Trophoblast cell (in vitro differentiated cells and primary cell): ENCODE results near the gene KBTBD12.

Experiments
- DNase-seq, 2 donors: peaks; one replicate each; pipeline ENCODE4 v3.0.0-alpha.2; 2016
- H2AFZ ChIP-seq: 2 replicates; pipeline ENCODE4 v1.6.1; 2013; ENCODE audit warnings: low read length, moderate library complexity, mild to moderate bottlenecking; ENCODE audit not compliant: insufficient read depth, poor library complexity
- H2AK5ac ChIP-seq: 2 replicates; pipeline ENCODE4 v1.6.1; 2013; ENCODE audit warnings: mild to moderate bottlenecking, low read length
- H2BK120ac ChIP-seq: 2 replicates; pipeline ENCODE4 v1.6.1; 2013; ENCODE audit warnings: low read length, mild to moderate bottlenecking, moderate library complexity; ENCODE audit not compliant: insufficient read depth, poor library complexity
- H2BK12ac ChIP-seq: 2 replicates; pipeline ENCODE4 v1.6.1; 2013; ENCODE audit warnings: mild to moderate bottlenecking, low read length, moderate library complexity
- H2BK5ac ChIP-seq: 2 replicates; pipeline ENCODE4 v1.6.1; 2013; ENCODE audit warnings: low read length, low read depth, moderate library complexity, mild to moderate bottlenecking; ENCODE audit not compliant: poor library complexity
- H3K14ac ChIP-seq: 2 replicates; pipeline ENCODE4 v1.6.1; 2013; ENCODE audit warnings: mild to moderate bottlenecking, low read length
- H3K18ac ChIP-seq: 2 replicates; pipeline ENCODE4 v1.6.1; 2013; ENCODE audit warnings: mild to moderate bottlenecking, low read length
- H3K23ac ChIP-seq: 2 replicates; pipeline ENCODE4 v1.6.1; 2013; ENCODE audit warnings: low read length
- H3K27ac ChIP-seq: 2 replicates; pipeline ENCODE4 v1.5.1; 2013; ENCODE audit warnings: low read depth, mild to moderate bottlenecking, inconsistent platforms, low read length, moderate library complexity
- H3K27me3 ChIP-seq: 2 replicates; pipeline ENCODE4 v1.6.1; 2013; ENCODE audit warnings: inconsistent platforms, mild to moderate bottlenecking, low read length, moderate library complexity; ENCODE audit not compliant: insufficient read depth
- H3K36me3 ChIP-seq, 2 experiments: 1 replicate in 1 of 2; 2 replicates in 1 of 2; pipeline ENCODE4 v1.6.1; 2013; ENCODE audit warnings: low read length in 2 of 2, mild to moderate bottlenecking in 2 of 2, moderate library complexity in 1 of 2; ENCODE audit not compliant: insufficient read depth in 2 of 2, control insufficient read depth in 1 of 2
- H3K4ac ChIP-seq: 2 replicates; pipeline ENCODE4 v1.6.1; 2013; ENCODE audit warnings: low read depth, mild to moderate bottlenecking, low read length, moderate library complexity
- H3K4me1 ChIP-seq, 2 experiments: 1 replicate in 1 of 2; 2 replicates in 1 of 2; pipeline ENCODE4 v1.6.1; 2013; ENCODE audit warnings: low read length in 2 of 2, mild to moderate bottlenecking in 2 of 2, moderate library complexity in 1 of 2; ENCODE audit not compliant: insufficient read depth in 2 of 2, control insufficient read depth in 1 of 2
- H3K4me2 ChIP-seq: 2 replicates; pipeline ENCODE4 v1.6.1; 2013; ENCODE audit warnings: inconsistent platforms, mild to moderate bottlenecking, low read length, moderate library complexity
- H3K4me3 ChIP-seq: 2 replicates; pipeline ENCODE4 v1.5.1; 2013; ENCODE audit warnings: mild to moderate bottlenecking, low read depth, low read length, inconsistent platforms
- H3K79me1 ChIP-seq: one replicate; pipeline ENCODE4 v1.6.1; 2013; ENCODE audit warnings: low read length
- H3K79me2 ChIP-seq: 2 replicates; pipeline ENCODE4 v1.6.1; 2013; ENCODE audit warnings: low read length, mild to moderate bottlenecking; ENCODE audit not compliant: control insufficient read depth, insufficient read depth, poor library complexity
- H3K9ac ChIP-seq: 2 replicates; pipeline ENCODE4 v1.6.1; 2013; ENCODE audit warnings: mild to moderate bottlenecking, low read length
- H3K9me3 ChIP-seq: 2 replicates; pipeline ENCODE4 v1.6.1; 2013; ENCODE audit warnings: low read depth, mild to moderate bottlenecking, control low read depth, inconsistent platforms, low read length; ENCODE audit not compliant: insufficient read depth
- H4K12ac ChIP-seq: 2 replicates; pipeline ENCODE4 v1.6.1; 2013; ENCODE audit warnings: low read depth, mild to moderate bottlenecking, low read length, moderate library complexity
- H4K8ac ChIP-seq: 2 replicates; pipeline ENCODE4 v1.6.1; 2013; ENCODE audit warnings: low read depth, mild to moderate bottlenecking, low read length, moderate library complexity
- H4K91ac ChIP-seq: one replicate; pipeline ENCODE4 v1.6.1; 2013; ENCODE audit warnings: low read depth, mild to moderate bottlenecking, low read length, moderate library complexity
- WGBS: extraction: QIAGEN DNeasy Blood & Tissue Kit; methylation state at CpG from one replicate; pipeline ENCODE4 v1.1.7; 2013; ENCODE audit warnings: missing lambda C conversion rate; ENCODE audit not compliant: insufficient read length, insufficient coverage; ENCODE audit errors: extremely low coverage; 5-methylcytosine and 5-hydroxymethylcytosine counted together

KBTBD12 gene

GRCh38 chr3:128006061-128007032 is 91.3 kb downstream of the KBTBD12 start:
- no peaks in the 10 kb centered on the region for H3K79me1 ChIP-seq
- no peak overlapping the region for H3K4me3 ChIP-seq
- no peak overlapping the region for H2BK12ac ChIP-seq
- H3K23ac ChIP-seq = no peak overlapping the region
- no peak overlapping the region for H2BK5ac ChIP-seq
- no peak for DNase-seq
- no peak overlapping the region for H2AK5ac ChIP-seq
- H2BK120ac ChIP-seq = no peak overlapping the region
- no peaks in the 10 kb centered on the region for H3K27me3 ChIP-seq
- no peak overlapping the region for H4K91ac ChIP-seq
- no peak overlapping the region for H2AFZ ChIP-seq
- H3K36me3 ChIP-seq = no peaks in the 10 kb centered on the region
- no peak overlapping the region for H3K18ac ChIP-seq
- no peaks in the 10 kb centered on the region for H3K9me3 ChIP-seq
- no peaks in the 10 kb centered on the region for H3K4me1 ChIP-seq
- no peak overlapping the region for H3K9ac ChIP-seq
- H3K27ac ChIP-seq = no peak overlapping the region
- WGBS = no CpG with 5 or more reads among the region's 30 CpGs
- H3K4me2 ChIP-seq = no peak overlapping the region
- no peak overlapping the region for H4K8ac ChIP-seq
- H3K4ac ChIP-seq = no peak overlapping the region
- no peak overlapping the region for H3K14ac ChIP-seq
- H3K79me2 ChIP-seq = no peaks in the 10 kb centered on the region
- H4K12ac ChIP-seq = no peak overlapping the region

DNA sequence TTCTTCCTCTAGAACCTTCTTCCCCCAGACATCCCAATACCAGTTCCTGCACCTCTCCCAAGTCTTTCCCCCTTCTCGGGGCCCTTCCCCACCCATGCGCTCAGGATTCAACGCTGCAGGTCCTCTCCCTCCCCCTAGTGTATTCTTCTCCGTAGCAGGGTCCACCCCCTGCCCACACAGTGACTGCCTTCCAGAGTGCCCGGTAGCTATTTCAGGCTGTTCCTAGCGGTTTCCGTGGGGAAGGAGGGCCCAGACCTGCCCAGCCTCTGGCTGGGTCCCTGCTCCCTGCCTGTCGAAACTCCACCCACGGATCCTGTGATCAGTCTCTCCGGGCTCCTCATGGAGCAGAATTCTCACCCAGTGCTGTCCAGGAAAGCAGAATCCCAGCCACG is 92.0 kb downstream of the KBTBD12 start:
- no peaks in the 10 kb centered on the region for H3K79me2 ChIP-seq
- H3K79me1 ChIP-seq = no peaks in the 10 kb centered on the region
- no peaks in the 10 kb centered on the region for H3K27me3 ChIP-seq
- H2AK5ac ChIP-seq = no peak overlapping the region
- no peak overlapping the region for H3K4me3 ChIP-seq
- H4K8ac ChIP-seq = no peak overlapping the region
- no peak overlapping the region for H3K18ac ChIP-seq
- H3K9me3 ChIP-seq = no peaks in the 10 kb centered on the region
- no peak overlapping the region for H4K12ac ChIP-seq
- WGBS = no CpG with 5 or more reads among the region's 11 CpGs
- H4K91ac ChIP-seq = no peak overlapping the region
- DNase-seq = no peak
- H2AFZ ChIP-seq = no peak overlapping the region
- H3K9ac ChIP-seq = no peak overlapping the region
- H2BK120ac ChIP-seq = no peak overlapping the region
- no peak overlapping the region for H3K27ac ChIP-seq
- H3K14ac ChIP-seq = no peak overlapping the region
- no peak overlapping the region for H3K4ac ChIP-seq
- no peaks in the 10 kb centered on the region for H3K4me1 ChIP-seq
- H3K23ac ChIP-seq = no peak overlapping the region
- H2BK12ac ChIP-seq = no peak overlapping the region
- H3K36me3 ChIP-seq = no peaks in the 10 kb centered on the region
- H2BK5ac ChIP-seq = no peak overlapping the region
- H3K4me2 ChIP-seq = no peak overlapping the region

DNA sequence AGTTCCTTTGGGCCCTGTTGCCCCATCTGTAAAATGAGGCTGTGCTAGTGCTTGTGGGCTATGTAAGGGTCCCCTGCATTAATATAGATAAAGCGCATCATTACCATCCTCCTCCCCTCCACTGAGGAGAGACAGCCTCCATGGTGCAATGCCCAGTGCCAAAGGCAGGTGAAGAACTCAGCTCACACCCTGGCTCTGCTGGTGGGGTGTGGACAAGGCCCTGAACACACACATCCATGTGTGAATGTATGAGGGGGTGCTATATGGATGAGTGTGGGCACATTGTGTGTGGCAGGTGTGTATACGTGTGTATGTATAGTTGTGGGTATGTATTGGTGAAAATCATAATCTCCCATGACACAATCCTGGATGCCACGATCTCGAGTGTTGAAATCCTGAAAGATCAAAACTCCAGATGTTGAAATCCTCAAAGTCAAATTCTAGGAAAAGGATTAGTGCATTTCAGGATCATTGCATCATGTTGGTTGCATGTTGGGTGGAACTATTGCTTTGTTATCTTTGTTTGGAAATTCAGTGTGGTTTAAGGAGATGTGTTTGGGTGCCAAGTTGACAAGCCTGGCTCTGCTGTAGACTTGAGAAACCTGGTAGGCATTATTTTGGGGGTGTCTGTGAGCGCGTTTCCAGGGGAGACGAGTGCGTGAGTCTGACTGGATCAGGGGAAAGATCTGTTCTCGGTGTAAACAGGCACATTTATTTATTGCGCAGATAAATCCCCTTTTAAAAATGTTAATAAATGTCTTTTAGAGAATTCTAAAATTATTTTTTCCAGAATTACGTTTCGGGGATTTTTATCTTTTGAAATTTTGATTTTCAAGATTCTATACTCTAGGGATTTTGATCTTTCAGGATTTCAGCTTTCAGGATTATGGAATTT is 95.2 kb downstream of the KBTBD12 start:
- no CpG with 5 or more reads among the region's 12 CpGs for WGBS
- Histone ChIP-seq H2AK5ac (no peak overlapping the region), H3K9me3 (no peaks in the 10 kb centered on the region), H3K23ac (no peak overlapping the region), H3K27me3 (no peaks in the 10 kb centered on the region), H2BK12ac (no peak overlapping the region), H2BK5ac (no peak overlapping the region), H3K36me3 (no peaks in the 10 kb centered on the region), H3K27ac (no peak overlapping the region), H4K91ac (no peak overlapping the region), H2AFZ (no peak overlapping the region), H2BK120ac (no peak overlapping the region), H3K9ac (no peak overlapping the region), H4K12ac (no peak overlapping the region), H3K4me1 (no peaks in the 10 kb centered on the region), H3K4me2 (no peak overlapping the region), H4K8ac (no peak overlapping the region), H3K14ac (no peak overlapping the region), H3K18ac (no peak overlapping the region), H3K79me1 (no peaks in the 10 kb centered on the region), H3K79me2 (no peaks in the 10 kb centered on the region), H3K4ac (no peak overlapping the region), H3K4me3 (no peak overlapping the region)
- peak in 1 of 2 donors; percentile 61 for DNase-seq

DNA sequence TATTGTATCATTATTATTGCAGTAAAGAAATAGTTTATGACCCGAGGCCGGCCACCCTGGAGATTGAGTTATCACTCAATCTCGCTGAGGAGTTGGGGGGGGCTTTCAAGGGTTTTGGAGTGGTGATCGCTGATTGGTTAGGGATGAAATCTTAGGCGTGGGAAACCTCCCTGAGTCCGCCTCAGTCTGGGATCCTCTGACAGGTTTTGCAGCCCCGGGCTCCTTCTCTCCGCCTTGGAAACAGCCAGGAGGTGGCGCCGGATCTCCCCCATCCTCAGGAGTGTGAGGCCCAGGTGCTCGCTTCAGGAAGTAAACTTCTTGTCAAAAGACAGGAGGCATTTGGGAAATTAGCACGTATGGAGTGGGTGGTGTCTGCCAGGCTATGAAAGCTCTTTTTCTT is 96.1 kb downstream of the KBTBD12 start:
- Histone ChIP-seq H3K4me3 (no peak overlapping the region), H4K8ac (peak overlapping the region; percentile 7), H2BK120ac (no peak overlapping the region), H3K9me3 (no peaks in the 10 kb centered on the region), H2BK5ac (no peak overlapping the region), H3K36me3 (no peaks in the 10 kb centered on the region), H3K4me2 (peak overlapping the region; percentile 26), H4K12ac (no peak overlapping the region), H3K4ac (no peak overlapping the region), H2AK5ac (no peak overlapping the region), H3K14ac (no peak overlapping the region), H2BK12ac (no peak overlapping the region), H3K27me3 (no peaks in the 10 kb centered on the region), H3K18ac (no peak overlapping the region), H3K79me1 (no peaks in the 10 kb centered on the region), H3K9ac (no peak overlapping the region), H4K91ac (no peak overlapping the region), H2AFZ (no peak overlapping the region), H3K23ac (no peak overlapping the region), H3K79me2 (no peaks in the 10 kb centered on the region), H3K27ac (no peak overlapping the region), H3K4me1 (no peaks in the 10 kb centered on the region)
- peak; percentile 35 to 59 for DNase-seq
- no CpG with 5 or more reads among the region's 12 CpGs for WGBS
